Aorta (tissue), 5 donors: ENCODE data around the gene KLF15. TPM values are rescaled to one million over a fixed set of nuclear protein-coding genes. Genes with fewer than 3 reads are reported as not detected.

ENCODE experiments used
- ATAC-seq: fragments of 200-7000 bp; cut with Tn5 transposase; one replicate; pipeline ENCODE4 v1.9.1; 2022; ENCODE audit warnings: moderate library complexity; ENCODE audit not compliant: low FRiP score
- DNase-seq, 2 donors: peaks; one replicate each; pipeline ENCODE4 v3.0.0-alpha.2; 2020
- H3K27ac ChIP-seq, 2 donors: one replicate each; pipeline ENCODE4 v1.5.1; 2013; ENCODE audit warnings: low read length in 2 of 2, mild to moderate bottlenecking in 2 of 2, moderate library complexity in 2 of 2, control low read depth in 1 of 2, inconsistent platforms in 1 of 2, low read depth in 1 of 2
- H3K27me3 ChIP-seq, 2 donors: one replicate each; pipeline ENCODE4 v1.6.1; 2013; ENCODE audit warnings: control low read depth in 1 of 2, low read length in 1 of 2, mild to moderate bottlenecking in 1 of 2, moderate library complexity in 1 of 2; ENCODE audit not compliant: insufficient read depth in 2 of 2, control insufficient read depth in 1 of 2
- H3K36me3 ChIP-seq, 2 donors: one replicate each; pipeline ENCODE4 v1.6.1; 2013; ENCODE audit warnings: control low read depth in 1 of 2, low read length in 1 of 2, mild to moderate bottlenecking in 1 of 2; ENCODE audit not compliant: insufficient read depth in 2 of 2, control insufficient read depth in 1 of 2
- H3K4me1 ChIP-seq, 2 donors: one replicate each; pipeline ENCODE4 v1.6.1; 2013; ENCODE audit warnings: low read length in 2 of 2, control low read depth in 1 of 2, mild to moderate bottlenecking in 1 of 2, moderate library complexity in 1 of 2; ENCODE audit not compliant: insufficient read depth in 2 of 2, control insufficient read depth in 1 of 2
- H3K4me3 ChIP-seq, 2 donors: one replicate each; pipeline ENCODE4 v1.5.1; 2013; ENCODE audit warnings: low read length in 2 of 2, control low read depth in 1 of 2, mild to moderate bottlenecking in 1 of 2
- H3K9me3 ChIP-seq: one replicate; pipeline ENCODE4 v1.6.1; 2013; ENCODE audit warnings: mild to moderate bottlenecking, low read length; ENCODE audit not compliant: control insufficient read depth
- WGBS, 2 donors: extraction: QIAGEN DNeasy Blood & Tissue Kit; methylation state at CpG; one replicate each; pipeline ENCODE4 v1.1.7; 2013; 5-methylcytosine and 5-hydroxymethylcytosine counted together
- intact Hi-C, 2 donors: fragments of 100-400 bp; cut with DNase I; formaldehyde crosslinking; loops; one replicate each; pipeline versions ENCODE4 v1.14.2 to v1.15.0; 2022
- polyA plus RNA-seq, 2 donors: library from polyadenylated mRNA; stranded (reverse); fragments of 200-250 nt; gene quantifications; one replicate each; pipeline ENCODE4 v1.2.3, GENCODE V29; 2013
- total RNA-seq, 2 donors: library from RNA; stranded (reverse); fragmentation: NEBNext Ultra II Directional; extraction: Animal tissue kit (Norgen Biotek cat#: 25700); gene quantifications; one replicate each; pipeline ENCODE4 v1.2.1, GENCODE V29; 2021
- donor health status: healthy with polysubstance abuse.
- donor health status: Bipolar disorder and iron deficiency.
- donor health status: DM: no; HTN: no; CAD: no.
- donor health status: DM: no; HTN: no; CAD: no.
- donor health status: DM: yes; HTN: yes; CAD: no.

KLF15 gene
- total and polyA plus RNA-seq, 4 donors: 8.5 to 43.9 (median 31.8) TPM

GRCh38 chr3:126352476-126353454 lies 4.4 kb downstream of the KLF15 start:
- peaks cover 3% of the 10 kb centered on the region in 2 donors for H3K4me1 ChIP-seq
- DNase-seq: peak; percentile 38 to 65
- no peak overlapping the region for H3K27ac ChIP-seq
- no peaks in the 10 kb centered on the region for H3K27me3 ChIP-seq
- peaks cover 0 to 20% of the 10 kb centered on the region in 2 donors for H3K36me3 ChIP-seq
- no peak overlapping the region for H3K4me3 ChIP-seq
- H3K9me3 ChIP-seq: no peaks in the 10 kb centered on the region
- intact Hi-C loops: loop anchor here in 1 of 2 donors (5.0 kb wide), 1 partner anchor 65 kb away; no protein-coding TSS in a partner anchor
- 92 to 93% methylated on average over 27 of the region's 27 CpGs for WGBS, 2 donors
- ATAC-seq: no peak

GRCh38 chr3:126351771-126352475 lies 5.3 kb downstream of the KLF15 start:
- intact Hi-C loops: loop anchor here in 1 of 2 donors (5.0 kb wide), 1 partner anchor 65 kb away; no protein-coding TSS in a partner anchor
- no peak overlapping the region for H3K27ac ChIP-seq
- ATAC-seq: no peak
- 94% methylated on average over 18 of the region's 18 CpGs for WGBS, 2 donors
- H3K4me1 ChIP-seq: peaks cover 3% of the 10 kb centered on the region in 2 donors
- no peak overlapping the region for H3K4me3 ChIP-seq
- H3K36me3 ChIP-seq: peaks cover 0 to 21% of the 10 kb centered on the region in 2 donors
- no peaks in the 10 kb centered on the region for H3K9me3 ChIP-seq
- peak; percentile 34 to 70 for DNase-seq
- no peaks in the 10 kb centered on the region for H3K27me3 ChIP-seq

- 91 to 93% methylated on average over 10 of the region's 10 CpGs for WGBS, 2 donors
- no peaks in the 10 kb centered on the region for H3K27me3 ChIP-seq
- H3K9me3 ChIP-seq: no peaks in the 10 kb centered on the region
- no peak overlapping the region for H3K27ac ChIP-seq
- peaks cover 0 to 21% of the 10 kb centered on the region in 2 donors for H3K36me3 ChIP-seq
- ATAC-seq (no peak), DNase-seq (peak; percentile 32 to 57)
- no peak overlapping the region for H3K4me3 ChIP-seq
- peaks cover 3% of the 10 kb centered on the region in 2 donors for H3K4me1 ChIP-seq
- intact Hi-C loops: loop anchor here in 1 of 2 donors (5.0 kb wide), 1 partner anchor 64 kb away; no protein-coding TSS in a partner anchor
Measured at GRCh38 chr3:126351086-126351770, 6.0 kb downstream of the KLF15 start.

GRCh38 chr3:126350502-126351085 lies 6.6 kb downstream of the KLF15 start:
- intact Hi-C loops: loop anchor here in 1 of 2 donors (5.0 kb wide), 1 partner anchor 63 kb away; no protein-coding TSS in a partner anchor
- Histone ChIP-seq H3K27ac (no peak overlapping the region), H3K36me3 (peaks cover 0 to 21% of the 10 kb centered on the region in 2 donors), H3K4me3 (no peak overlapping the region), H3K27me3 (no peaks in the 10 kb centered on the region), H3K9me3 (no peaks in the 10 kb centered on the region), H3K4me1 (peaks cover 3% of the 10 kb centered on the region in 2 donors)
- ATAC-seq (no peak), DNase-seq (peak; percentile 29 to 47)
- 81 to 83% methylated on average over 9 of the region's 9 CpGs for WGBS, 2 donors

- intact Hi-C loops: loop anchor here in 1 of 2 donors (5.0 kb wide), 1 partner anchor 63 kb away; no protein-coding TSS in a partner anchor
Measured at GRCh38 chr3:126349611-126350501, 7.4 kb downstream of the KLF15 start.

GRCh38 chr3:126349071-126349470 lies 8.1 kb downstream of the KLF15 start:
- no peaks in the 10 kb centered on the region for H3K27me3 ChIP-seq
- WGBS, 2 donors: 68 to 74% methylated on average over 6 of the region's 6 CpGs
- H3K4me1 ChIP-seq: peaks cover 0 to 3% of the 10 kb centered on the region in 2 donors

More at GRCh38 chr3:126349611-126350501, 7.4 kb downstream of the KLF15 start:
- ATAC-seq (no peak), DNase-seq (peak; percentile 31 to 51)
- Histone ChIP-seq H3K9me3 (no peaks in the 10 kb centered on the region), H3K27ac (no peak overlapping the region), H3K4me3 (no peak overlapping the region), H3K4me1 (peaks cover 3% of the 10 kb centered on the region in 2 donors), H3K27me3 (no peaks in the 10 kb centered on the region), H3K36me3 (peaks cover 0 to 23% of the 10 kb centered on the region in 2 donors)
- WGBS, 2 donors: 68 to 74% methylated on average over 15 of the region's 15 CpGs

GRCh38 chr3:126348308-126348920 lies 8.8 kb downstream of the KLF15 start:
- intact Hi-C loops: no loop called here
- H3K27ac ChIP-seq: no peak overlapping the region
- no peaks in the 10 kb centered on the region for H3K9me3 ChIP-seq
- H3K4me3 ChIP-seq: no peak overlapping the region
- WGBS, 2 donors: 90 to 93% methylated on average over 12 of the region's 12 CpGs
- ATAC-seq (no peak), DNase-seq (peak in 1 of 2 donors; percentile 40)
- no peaks in the 10 kb centered on the region for H3K27me3 ChIP-seq
- no peaks in the 10 kb centered on the region for H3K4me1 ChIP-seq
- peaks cover 0 to 23% of the 10 kb centered on the region in 2 donors for H3K36me3 ChIP-seq

More at GRCh38 chr3:126349071-126349470, 8.1 kb downstream of the KLF15 start:
- H3K36me3 ChIP-seq: peaks cover 0 to 23% of the 10 kb centered on the region in 2 donors
- no peak overlapping the region for H3K4me3 ChIP-seq
- ATAC-seq (no peak), DNase-seq (peak; percentile 39 to 63)
- intact Hi-C loops: no loop called here
- no peak overlapping the region for H3K27ac ChIP-seq
- H3K9me3 ChIP-seq: no peaks in the 10 kb centered on the region
